Spleen (tissue), 11 donors: ENCODE data around the gene KIF26B. TPM values are rescaled to one million over a fixed set of nuclear protein-coding genes. Genes with fewer than 3 reads are reported as not detected.
A peak's percentile ranks its signal among the peaks of the same experiment; 100 is the strongest.

Experiments
- DNase-seq: peaks from one replicate; pipeline ENCODE4 v3.0.0-alpha.2; 2020
- H3K27ac ChIP-seq, 8 donors: fragments of 200-600 bp; sonication (generic) in 7 of 8; 1 replicate in 4 of 8; 2 replicates in 4 of 8; pipeline versions ENCODE4 v1.5.0 to v1.8.0; 2016 to 2021; ENCODE audit warnings: inconsistent platforms in 4 of 8, mild to moderate bottlenecking in 4 of 8, moderate library complexity in 1 of 8
- H3K27me3 ChIP-seq, 7 donors: fragments of 200-600 bp; sonication (generic) in 6 of 7; replicated peaks in 1 of 7; 1 replicate in 4 of 7; 2 replicates in 3 of 7; pipeline versions ENCODE4 v1.5.0 to v1.8.0; 2016 to 2021; ENCODE audit warnings: inconsistent platforms in 3 of 7, mild to moderate bottlenecking in 1 of 7
- H3K36me3 ChIP-seq, 6 donors: fragments of 200-600 bp; sonication (generic) in 5 of 6; 1 replicate in 4 of 6; 2 replicates in 2 of 6; pipeline versions ENCODE4 v1.5.0 to v1.8.0; 2016 to 2021; ENCODE audit warnings: inconsistent platforms in 2 of 6
- H3K4me1 ChIP-seq, 6 donors: fragments of 200-600 bp; sonication (generic) in 5 of 6; 1 replicate in 3 of 6; 2 replicates in 3 of 6; pipeline versions ENCODE4 v1.5.0 to v1.8.0; 2016 to 2021; ENCODE audit warnings: inconsistent platforms in 3 of 6
- H3K4me3 ChIP-seq, 8 donors: fragments of 200-600 bp; sonication (generic) in 7 of 8; 1 replicate in 4 of 8; 2 replicates in 4 of 8; pipeline versions ENCODE4 v1.5.0 to v1.8.0; 2016 to 2021; ENCODE audit warnings: inconsistent platforms in 4 of 8, mild to moderate bottlenecking in 4 of 8, moderate library complexity in 2 of 8
- H3K9me3 ChIP-seq, 8 donors: fragments of 200-600 bp; sonication (generic) in 7 of 8; 1 replicate in 4 of 8; 2 replicates in 4 of 8; pipeline versions ENCODE4 v1.5.0 to v1.8.0; 2016 to 2021; ENCODE audit warnings: inconsistent platforms in 4 of 8
- POLR2A ChIP-seq, 3 donors: fragments of 450-650 bp; IDR thresholded peaks; one replicate each; pipeline ENCODE4 v1.5.1; 2017; ENCODE audit warnings: antibody characterized with exemption in 3 of 3, mild to moderate bottlenecking in 1 of 3
- POLR2AphosphoS5 ChIP-seq, 3 donors: sonication (generic); formaldehyde crosslinking; IDR thresholded peaks; one replicate each; pipeline ENCODE4 v1.5.1; 2017; ENCODE audit warnings: antibody characterized with exemption in 3 of 3
- WGBS, 5 donors: extraction: QIAGEN DNeasy Blood & Tissue Kit in 3 of 5; methylation state at CpG; one replicate each; pipeline versions ENCODE4 v1.1.5 to v1.1.7; 2013 to 2018; 5-methylcytosine and 5-hydroxymethylcytosine counted together
- intact Hi-C: fragments of 100-400 bp; cut with DNase I; formaldehyde crosslinking; loops from one replicate; pipeline ENCODE4 v1.15.0; 2023; ENCODE audit warnings: low total_unique reads
- polyA plus RNA-seq, 3 donors: library from polyadenylated mRNA; stranded (reverse); fragments of 200-250 nt; gene quantifications; one replicate each; pipeline ENCODE4 v1.2.1, GENCODE V29; 2013
- total RNA-seq, 7 donors: library from RNA; depleted of rRNA in 3 of 7; stranded (reverse); fragments of >200 nt in 3 of 7; fragmentation: NEBNext Ultra II Directional in 4 of 7; extraction: Animal tissue kit (Norgen Biotek cat#: 25700) in 4 of 7; gene quantifications; one replicate each; pipeline versions ENCODE4 v1.1.0 to v1.2.1, GENCODE V29; 2016 to 2021
- TF ChIP-seq, protein P1 (sequence below), 11 experiments: fragments of 200-600 bp in 7 of 11; fragments of 450-650 bp in 4 of 11; sonication (generic) in 4 of 11; IDR thresholded peaks in 8 of 11; conservative IDR thresholded peaks in 3 of 11; 1 replicate in 7 of 11; 2 replicates in 4 of 11; pipeline versions ENCODE4 v1.4.0 to v1.8.0; 2016 to 2021; ENCODE audit warnings: antibody characterized with exemption in 11 of 11, inconsistent platforms in 4 of 11, mild to moderate bottlenecking in 1 of 11
- donor health status: healthy with polysubstance abuse.
- donor health status: DM: no; HTN: no; CAD: no; lungs with moderate emphysema.
- donor health status: DM: no; HTN: no; CAD: no.
- donor health status: Bipolar disorder and iron deficiency.
- donor health status: healthy.
- donor health status: DM: no; HTN: no; CAD: no.
- donor health status: DM: yes; HTN: yes; CAD: no.

Gene KIF26B
- total and polyA plus RNA-seq, 10 donors = 0.07 to 4.5 (median 0.60) TPM; not detected in 1

- Histone ChIP-seq H3K4me3 (peak overlapping the region; percentile 40 to 77 (median 60)), H3K27me3 (peaks cover 0 to 97% (median 47%) of the 10 kb centered on the region in 7 donors)
- 0 to 2% (median 1%) methylated on average over 29 of the region's 29 CpGs for WGBS, 5 donors
These were observed 1.7 kb upstream of the KIF26B start for GRCh38 chr1:245153081-245153551.

DNA sequence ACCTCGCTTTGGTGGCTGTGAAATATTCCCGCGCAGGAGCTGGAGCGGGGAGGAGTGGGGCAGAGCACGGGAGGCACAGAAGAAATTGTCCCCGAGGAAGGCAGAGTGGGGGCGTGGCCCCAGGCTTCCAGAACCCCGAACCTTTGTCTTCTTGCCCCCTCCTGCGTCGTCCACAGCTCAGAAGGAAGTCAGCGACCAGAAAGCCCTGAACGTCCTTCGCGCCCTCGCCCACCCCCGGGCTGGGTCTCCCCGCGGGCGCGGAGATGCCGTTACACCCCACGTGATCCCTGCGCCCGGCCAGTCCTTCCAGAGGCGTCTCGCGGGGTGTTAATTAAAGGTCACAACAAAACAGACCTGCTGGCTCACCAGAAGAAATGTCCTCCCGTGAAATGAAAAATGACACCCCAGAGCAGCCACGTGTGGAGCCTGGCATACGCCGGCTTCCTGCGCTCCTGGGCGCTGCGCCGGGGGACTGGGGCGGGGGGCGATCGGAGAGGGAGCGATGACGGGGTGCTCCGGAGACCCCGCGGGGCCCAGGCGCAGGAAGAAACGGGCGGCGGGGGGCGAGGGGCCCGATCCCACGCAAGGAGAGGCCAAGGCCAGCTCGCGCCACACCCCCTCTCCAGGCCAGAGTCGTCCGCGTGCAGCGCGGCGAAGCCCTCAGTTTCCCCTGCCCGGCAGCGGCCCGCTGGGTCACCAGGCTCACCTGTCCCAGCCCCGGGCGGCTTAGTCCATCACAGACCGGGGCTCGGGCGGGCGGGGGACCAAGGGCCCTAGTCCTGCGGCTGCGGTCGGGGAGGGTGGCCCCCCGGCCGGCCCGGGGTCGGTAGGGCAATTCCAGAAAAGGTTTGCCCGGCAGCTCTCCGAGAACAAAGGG is 995 bp upstream of the KIF26B start:
- Histone ChIP-seq H3K9me3 (no peaks in the 10 kb centered on the region), H3K36me3 (no peaks in the 10 kb centered on the region), H3K27ac (no peak overlapping the region), H3K27me3 (peaks cover 0 to 96% (median 47%) of the 10 kb centered on the region in 7 donors), H3K4me3 (peak overlapping the region; percentile 40 to 77 (median 60)), H3K4me1 (peaks cover 29 to 48% (median 44%) of the 10 kb centered on the region in 6 donors)
- peak; percentile 82 for DNase-seq
- 1 to 2% (median 1%) methylated on average over 25 to 76 of the region's 76 CpGs for WGBS, 5 donors
- intact Hi-C loops = loop anchor here (5.0 kb wide), 1 partner anchor 849 kb away; no protein-coding TSS in a partner anchor
- TF ChIP-seq, protein P1, sequence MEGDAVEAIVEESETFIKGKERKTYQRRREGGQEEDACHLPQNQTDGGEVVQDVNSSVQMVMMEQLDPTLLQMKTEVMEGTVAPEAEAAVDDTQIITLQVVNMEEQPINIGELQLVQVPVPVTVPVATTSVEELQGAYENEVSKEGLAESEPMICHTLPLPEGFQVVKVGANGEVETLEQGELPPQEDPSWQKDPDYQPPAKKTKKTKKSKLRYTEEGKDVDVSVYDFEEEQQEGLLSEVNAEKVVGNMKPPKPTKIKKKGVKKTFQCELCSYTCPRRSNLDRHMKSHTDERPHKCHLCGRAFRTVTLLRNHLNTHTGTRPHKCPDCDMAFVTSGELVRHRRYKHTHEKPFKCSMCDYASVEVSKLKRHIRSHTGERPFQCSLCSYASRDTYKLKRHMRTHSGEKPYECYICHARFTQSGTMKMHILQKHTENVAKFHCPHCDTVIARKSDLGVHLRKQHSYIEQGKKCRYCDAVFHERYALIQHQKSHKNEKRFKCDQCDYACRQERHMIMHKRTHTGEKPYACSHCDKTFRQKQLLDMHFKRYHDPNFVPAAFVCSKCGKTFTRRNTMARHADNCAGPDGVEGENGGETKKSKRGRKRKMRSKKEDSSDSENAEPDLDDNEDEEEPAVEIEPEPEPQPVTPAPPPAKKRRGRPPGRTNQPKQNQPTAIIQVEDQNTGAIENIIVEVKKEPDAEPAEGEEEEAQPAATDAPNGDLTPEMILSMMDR (IDR thresholded peaks at IDR 0.05 in 8 of 11, conservative IDR thresholded peaks at IDR 0.05 in 3 of 11) = no peak
- TF ChIP-seq POLR2A (IDR thresholded peaks at IDR 0.05) = no peak
- TF ChIP-seq POLR2AphosphoS5 (IDR thresholded peaks at IDR 0.05) = no peak

More at GRCh38 chr1:245153081-245153551, 1.7 kb upstream of the KIF26B start:
- Histone ChIP-seq H3K36me3 (no peaks in the 10 kb centered on the region), H3K4me1 (peaks cover 29 to 48% (median 44%) of the 10 kb centered on the region in 6 donors), H3K27ac (no peak overlapping the region), H3K9me3 (no peaks in the 10 kb centered on the region)
- DNase-seq = peak; percentile 84
- intact Hi-C loops = loop anchor here (5.0 kb wide), 1 partner anchor 849 kb away; no protein-coding TSS in a partner anchor
- TF ChIP-seq POLR2A (IDR thresholded peaks at IDR 0.05) (no peak), POLR2AphosphoS5 (IDR thresholded peaks at IDR 0.05) (peak in 1 of 3 donors; percentile 11)
- TF ChIP-seq, protein P1 (IDR thresholded peaks at IDR 0.05 in 8 of 11, conservative IDR thresholded peaks at IDR 0.05 in 3 of 11) = peak in 10 of 11 experiments; percentile 16 to 73 (median 52)

DNA sequence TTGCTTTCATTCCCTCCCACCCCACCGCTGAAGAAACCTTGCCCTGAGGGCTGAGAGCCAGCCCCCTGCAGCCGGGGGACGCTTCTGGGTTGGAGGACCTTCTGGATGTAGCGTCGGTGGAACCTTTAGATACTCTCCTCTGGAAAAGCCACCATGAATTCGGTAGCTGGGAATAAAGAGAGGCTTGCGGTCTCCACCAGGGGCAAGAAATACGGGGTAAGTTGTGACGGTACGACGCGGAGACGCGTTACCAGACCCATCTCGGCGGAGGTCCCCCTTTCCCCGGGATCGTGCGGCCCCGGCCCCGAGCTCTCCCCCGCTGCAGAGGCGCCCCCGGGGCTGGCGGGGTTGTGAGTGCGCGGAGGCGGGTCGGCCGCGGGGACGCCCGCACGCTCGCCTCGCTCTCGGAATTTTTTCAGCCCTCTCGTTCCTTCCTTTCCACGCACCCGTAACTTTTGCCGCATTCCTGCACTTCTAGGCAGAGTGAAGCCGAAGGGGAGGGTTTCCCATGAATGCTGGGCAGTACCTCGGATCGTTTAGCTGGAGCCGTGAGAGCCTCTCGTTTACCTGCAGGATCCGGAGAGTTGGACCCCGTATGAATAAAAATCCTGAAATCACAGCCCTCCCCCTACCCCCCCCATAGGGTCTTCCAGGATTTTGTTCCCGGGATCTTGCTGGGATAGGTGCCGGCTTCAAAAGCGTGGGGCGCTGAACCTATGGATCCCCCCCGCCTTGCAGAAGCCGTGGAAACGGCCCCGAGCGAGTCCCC is 671 bp downstream of the KIF26B start:
- Histone ChIP-seq H3K27me3 (peaks cover 0 to 85% (median 47%) of the 10 kb centered on the region in 7 donors), H3K27ac (no peak overlapping the region), H3K4me3 (peak overlapping the region; percentile 40 to 77 (median 60)), H3K9me3 (peaks cover 0 to 4% (median 0%) of the 10 kb centered on the region in 8 donors), H3K4me1 (peaks cover 29 to 48% (median 44%) of the 10 kb centered on the region in 6 donors), H3K36me3 (no peaks in the 10 kb centered on the region)
- no peak for DNase-seq
- WGBS, 5 donors = 1 to 5% (median 2%) methylated on average over 38 to 57 of the region's 57 CpGs
- TF ChIP-seq POLR2A (IDR thresholded peaks at IDR 0.05) (no peak), POLR2AphosphoS5 (IDR thresholded peaks at IDR 0.05) (no peak)
- TF ChIP-seq, protein P1 (IDR thresholded peaks at IDR 0.05 in 8 of 11, conservative IDR thresholded peaks at IDR 0.05 in 3 of 11) = no peak
- intact Hi-C loops = no loop called here
